Bone marrow (tissue), 2 donors: ENCODE results near the gene ASXL3.

Source experiments
- DNase-seq, 2 donors: peaks; one replicate each; lab custom pipeline; 2025; lab: John Stamatoyannopoulos, UW

Gene ASXL3

GRCh38 chr18:33660696-33661310 is 82.8 kb downstream of the ASXL3 start:
- no peak for DNase-seq

- no peak for DNase-seq
Measured at GRCh38 chr18:33664241-33664874, 86.3 kb downstream of the ASXL3 start.

GRCh38 chr18:33665187-33665586 is 87.2 kb downstream of the ASXL3 start:
- no peak for DNase-seq

GRCh38 chr18:33665641-33666040 is 87.6 kb downstream of the ASXL3 start:
- no peak for DNase-seq

GRCh38 chr18:33666915-33667314 is 88.9 kb downstream of the ASXL3 start:
- DNase-seq: no peak

GRCh38 chr18:33669589-33669988 is 91.6 kb downstream of the ASXL3 start:
- DNase-seq: no peak

GRCh38 chr18:33670029-33670428 is 92.0 kb downstream of the ASXL3 start:
- DNase-seq: no peak

GRCh38 chr18:33673689-33674088 is 95.7 kb downstream of the ASXL3 start:
- no peak for DNase-seq

- DNase-seq: no peak
Measured at GRCh38 chr18:33676593-33676992, 98.6 kb downstream of the ASXL3 start.

- no peak for DNase-seq
Measured at GRCh38 chr18:33677891-33678290, 99.9 kb downstream of the ASXL3 start.

- DNase-seq: no peak
Measured at GRCh38 chr18:33682436-33682835, 104.4 kb downstream of the ASXL3 start.

GRCh38 chr18:33694593-33694992 is 116.6 kb downstream of the ASXL3 start:
- DNase-seq: no peak

GRCh38 chr18:33696332-33697162 is 118.5 kb downstream of the ASXL3 start:
- DNase-seq: no peak

GRCh38 chr18:33697498-33697897 is 119.5 kb downstream of the ASXL3 start:
- DNase-seq: no peak

GRCh38 chr18:33699372-33699771 is 121.4 kb downstream of the ASXL3 start:
- DNase-seq: no peak

- DNase-seq: no peak
Measured at GRCh38 chr18:33700513-33700976, 122.5 kb downstream of the ASXL3 start.

GRCh38 chr18:33702625-33703024 is 124.6 kb downstream of the ASXL3 start:
- DNase-seq: no peak

GRCh38 chr18:33706391-33706790 is 128.4 kb downstream of the ASXL3 start:
- DNase-seq: no peak

GRCh38 chr18:33708876-33709275 is 130.9 kb downstream of the ASXL3 start:
- DNase-seq: no peak

- DNase-seq: no peak
Measured at GRCh38 chr18:33710269-33710668, 132.2 kb downstream of the ASXL3 start.

- no peak for DNase-seq
Measured at GRCh38 chr18:33711514-33711913, 133.5 kb downstream of the ASXL3 start.

GRCh38 chr18:33712719-33713118 is 134.7 kb downstream of the ASXL3 start:
- no peak for DNase-seq

GRCh38 chr18:33716061-33716683 is 138.2 kb downstream of the ASXL3 start:
- DNase-seq: no peak
